GM18502 (cell line): ENCODE data around the gene ZNF343.
"Not testable (repeated sequence)": the region's sequence is repeated elsewhere in the genome, so short reads cannot be mapped to it uniquely, and the experiment has no call there.

Experiments used
- ATAC-seq: cut with Tn5 transposase; IDR thresholded peaks from one replicate; pipeline ENCODE4 v1.9.1; 2021; ENCODE audit warnings: mild to moderate bottlenecking; ENCODE audit not compliant: unreplicated experiment, poor library complexity

ZNF343 gene

DNA sequence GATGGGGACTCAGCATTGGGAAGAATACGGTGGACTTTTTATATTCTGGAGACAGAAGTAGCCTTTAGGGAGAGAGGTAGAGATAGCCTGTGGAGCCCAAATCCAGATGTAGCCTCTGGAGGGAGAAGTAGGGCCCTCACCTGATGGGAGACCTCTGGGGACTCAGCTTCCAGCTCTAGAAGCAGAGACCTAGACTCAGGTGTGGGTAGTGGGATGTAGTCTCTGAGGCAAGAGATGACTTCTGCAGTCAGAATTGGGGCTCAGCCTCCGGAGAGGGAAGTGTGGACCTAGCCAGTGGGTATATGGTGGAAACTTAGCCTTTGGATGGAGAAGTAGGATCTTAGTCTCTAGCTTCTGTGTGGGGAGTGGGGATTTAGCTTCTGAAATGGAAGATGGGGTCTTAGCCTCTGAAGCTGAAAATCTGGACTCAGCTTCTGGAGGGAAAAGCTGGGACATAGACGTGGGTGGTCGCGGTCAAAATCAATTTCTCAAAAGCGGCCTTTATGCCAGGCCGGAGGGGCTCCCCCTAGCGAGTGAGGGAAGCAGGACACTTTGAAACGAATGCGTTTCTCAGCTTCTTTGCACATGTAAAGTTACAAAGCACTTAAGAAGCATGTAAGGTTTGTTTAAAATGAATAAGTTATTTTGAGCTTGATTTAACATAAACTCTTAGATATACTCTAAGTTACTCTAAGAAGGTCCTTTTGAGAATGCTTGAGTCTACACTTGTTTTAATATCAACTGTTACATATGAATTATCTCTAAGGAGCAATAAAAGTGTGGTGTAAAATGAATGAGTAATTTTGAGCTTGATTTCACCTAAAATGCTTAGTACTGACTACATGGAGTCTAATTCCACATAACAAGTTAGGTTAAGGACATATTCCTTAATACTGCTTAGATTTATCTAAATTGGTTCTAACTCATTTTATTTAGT lies 12.9 kb upstream of the ZNF343 start:
- no peak for ATAC-seq

GRCh38 chr20:2520617-2521016 lies 11.9 kb upstream of the ZNF343 start:
- ATAC-seq = no peak

DNA sequence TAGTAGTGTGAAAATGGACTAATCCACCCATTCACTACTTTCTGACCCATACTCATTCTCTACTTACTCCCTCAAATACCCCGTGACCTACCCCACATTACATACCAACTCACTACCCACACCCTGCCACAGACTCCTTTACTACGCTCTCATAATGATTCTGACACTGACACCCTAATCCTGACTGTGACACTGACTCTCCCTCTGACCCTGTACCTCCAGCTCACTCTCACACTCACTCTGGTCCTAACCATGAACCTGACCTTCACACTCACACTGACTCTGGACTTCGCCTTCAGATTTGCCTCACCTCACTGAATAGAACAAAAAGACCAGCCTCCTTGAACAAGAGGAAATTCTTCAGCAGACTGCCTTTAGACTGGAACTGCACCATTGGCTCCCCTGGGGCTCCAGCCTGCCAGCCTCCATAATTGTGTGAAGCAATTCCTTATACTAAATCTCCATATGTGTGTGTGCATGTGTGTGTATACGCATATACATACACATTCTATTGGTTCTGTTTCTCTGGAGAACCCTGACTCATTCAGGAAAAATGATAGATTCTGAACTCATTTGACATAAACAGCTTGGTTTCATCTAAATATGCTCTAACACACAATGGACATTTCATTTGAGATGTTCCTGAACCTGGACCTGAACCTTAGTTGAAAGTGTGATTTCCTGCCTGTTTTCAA lies 10.5 kb upstream of the ZNF343 start:
- ATAC-seq = no peak

DNA sequence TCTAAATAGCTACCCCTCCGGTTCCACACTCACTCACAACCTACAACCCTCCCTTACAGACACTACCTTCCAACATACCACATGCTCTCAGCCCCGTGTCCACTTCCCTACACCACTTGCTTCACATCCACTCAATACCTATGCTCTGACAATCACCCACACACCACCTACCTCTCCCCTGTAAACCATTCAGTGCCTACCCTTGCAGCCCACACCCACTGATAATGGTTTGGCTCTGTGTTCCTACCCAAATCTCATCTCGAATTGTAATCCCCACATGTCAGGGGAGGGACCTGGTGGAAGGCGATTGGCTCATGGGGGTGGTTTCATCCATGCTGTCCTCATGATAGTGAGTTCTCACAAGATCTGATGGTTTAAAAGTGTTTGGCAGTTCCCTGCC lies 9.8 kb upstream of the ZNF343 start:
- no peak for ATAC-seq

- ATAC-seq = no peak
Measured at GRCh38 chr20:2518096-2518495, 9.4 kb upstream of the ZNF343 start.

DNA sequence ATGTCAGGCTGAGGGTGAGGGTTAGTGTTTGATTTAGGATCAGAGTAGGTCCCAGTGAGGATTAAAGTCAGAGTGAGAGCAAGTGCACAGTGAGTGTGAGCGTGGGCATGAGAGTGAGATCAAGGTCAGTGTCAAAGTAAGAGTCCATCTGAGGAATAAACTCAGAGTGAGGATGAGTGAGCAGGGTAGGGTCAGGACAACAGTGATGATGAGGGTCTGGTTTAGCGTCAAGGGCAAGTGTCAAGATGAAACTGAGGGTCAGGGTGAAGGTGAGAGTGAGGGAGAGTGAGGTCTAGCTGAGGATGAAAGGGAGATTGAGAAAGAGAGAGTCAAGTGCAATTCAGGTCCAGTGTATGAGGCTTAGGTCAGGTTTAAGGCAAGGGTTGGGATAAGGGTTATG lies 7.7 kb upstream of the ZNF343 start:
- no peak for ATAC-seq

GRCh38 chr20:2515203-2515602 lies 6.5 kb upstream of the ZNF343 start:
- no peak for ATAC-seq

- ATAC-seq = no peak
Measured at GRCh38 chr20:2509794-2510193, 1.1 kb upstream of the ZNF343 start.

GRCh38 chr20:2509468-2509781 lies 710 bp upstream of the ZNF343 start:
- no peak for ATAC-seq

DNA sequence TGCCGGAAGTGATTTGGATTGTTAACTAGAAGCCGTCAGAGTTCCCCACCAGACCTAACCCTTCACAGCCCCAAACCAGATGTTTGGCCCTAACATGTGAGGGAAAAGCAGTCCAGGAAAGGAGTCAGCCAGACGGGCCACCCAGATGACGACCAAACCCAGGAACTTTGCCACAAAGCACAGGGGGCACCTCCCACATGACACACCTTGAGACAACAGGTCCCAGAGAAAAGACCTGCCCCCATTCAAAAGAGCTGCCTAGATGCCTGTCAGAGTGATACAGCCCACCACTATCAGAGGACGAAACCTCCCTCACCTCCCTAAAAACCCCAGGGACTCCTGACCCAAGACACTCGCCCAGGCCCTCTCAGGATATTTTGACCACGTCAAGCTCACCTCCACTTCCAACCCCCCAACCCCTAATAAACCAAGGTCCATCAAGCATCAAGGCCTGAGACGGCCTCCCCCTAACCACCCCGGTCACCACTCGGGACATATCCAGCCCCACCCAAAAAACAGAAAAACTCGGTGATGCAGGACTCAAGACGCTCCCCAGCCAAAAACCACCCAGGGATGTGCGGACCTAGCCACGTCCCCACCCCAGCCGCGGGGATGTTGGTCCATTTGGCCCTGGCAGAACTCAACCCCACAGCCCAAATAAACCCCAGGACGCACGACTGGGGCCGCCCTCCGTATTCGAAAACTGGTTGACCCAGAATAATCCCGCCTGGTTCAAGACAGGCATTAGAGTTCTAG lies 662 bp downstream of the ZNF343 start:
- ATAC-seq = peak; percentile 11

- ATAC-seq = no peak
Measured at GRCh38 chr20:2507464-2507863, 1.3 kb downstream of the ZNF343 start.

GRCh38 chr20:2506426-2506825 lies 2.3 kb downstream of the ZNF343 start:
- ATAC-seq = not testable (repeated sequence)

DNA sequence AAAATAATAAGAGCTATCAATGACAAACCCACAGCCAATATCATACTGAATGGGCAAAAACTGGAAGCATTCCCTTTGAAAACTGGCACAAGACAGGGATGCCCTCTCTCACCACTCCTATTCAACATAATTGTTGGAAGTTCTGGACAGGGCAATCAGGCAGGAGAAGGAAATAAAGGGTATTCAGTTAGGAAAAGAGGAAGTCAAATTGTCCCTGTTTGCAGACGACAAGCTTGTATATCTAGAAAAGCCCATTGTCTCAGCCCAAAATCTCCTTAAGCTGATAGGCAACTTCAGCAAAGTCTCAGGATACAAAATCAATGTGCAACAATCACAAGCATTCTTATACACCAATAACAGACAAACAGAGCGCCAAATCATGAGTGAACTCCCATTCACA lies 3.9 kb downstream of the ZNF343 start:
- not testable (repeated sequence) for ATAC-seq

DNA sequence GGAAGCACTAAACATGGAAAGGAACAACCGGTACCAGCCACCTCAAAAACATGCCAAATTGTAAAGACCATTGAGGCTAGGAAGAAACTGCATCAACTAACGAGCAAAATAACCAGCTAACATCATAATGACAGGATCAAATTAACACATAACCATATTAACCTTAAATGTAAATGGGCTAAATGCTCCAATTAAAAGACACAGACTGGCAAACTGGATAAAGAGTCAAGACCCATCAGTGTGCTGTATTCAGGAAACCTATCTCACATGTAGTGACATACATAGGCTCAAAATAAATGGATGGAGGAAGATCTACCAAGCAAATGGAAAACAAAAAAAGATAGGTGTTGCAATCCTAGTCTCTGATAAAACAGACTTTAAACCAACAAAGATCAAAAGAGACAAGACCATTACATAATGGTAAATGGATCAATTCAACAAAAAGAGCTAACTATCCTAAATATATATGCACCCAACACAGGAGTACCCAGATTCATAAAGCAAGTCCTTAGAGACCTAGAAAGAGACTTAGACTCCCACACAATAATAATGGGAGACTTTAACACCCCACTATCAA lies 5.8 kb downstream of the ZNF343 start:
- not testable (repeated sequence) for ATAC-seq

- no peak for ATAC-seq
Measured at GRCh38 chr20:2485661-2486060, 23.1 kb downstream of the ZNF343 start.

DNA sequence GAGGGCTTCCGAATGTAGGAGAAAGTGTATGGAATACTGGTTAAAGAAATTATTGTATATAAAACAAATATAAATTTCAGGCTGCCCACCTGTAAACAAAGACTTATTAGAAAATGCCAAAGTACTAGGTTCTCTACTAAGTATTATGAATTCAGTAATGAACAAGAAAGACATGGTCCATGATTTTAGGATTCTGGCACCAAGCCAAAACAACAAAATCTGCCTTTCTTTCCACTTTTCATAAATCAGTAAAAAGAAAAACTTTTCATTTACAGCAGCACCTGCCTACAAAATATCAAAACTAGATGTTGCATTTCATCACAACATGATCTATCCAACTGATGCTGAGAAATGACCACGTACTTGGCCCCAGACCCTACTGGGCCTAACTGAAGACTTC lies 23.6 kb downstream of the ZNF343 start:
- ATAC-seq = no peak

GRCh38 chr20:2483504-2483903 lies 25.2 kb downstream of the ZNF343 start:
- no peak for ATAC-seq

DNA sequence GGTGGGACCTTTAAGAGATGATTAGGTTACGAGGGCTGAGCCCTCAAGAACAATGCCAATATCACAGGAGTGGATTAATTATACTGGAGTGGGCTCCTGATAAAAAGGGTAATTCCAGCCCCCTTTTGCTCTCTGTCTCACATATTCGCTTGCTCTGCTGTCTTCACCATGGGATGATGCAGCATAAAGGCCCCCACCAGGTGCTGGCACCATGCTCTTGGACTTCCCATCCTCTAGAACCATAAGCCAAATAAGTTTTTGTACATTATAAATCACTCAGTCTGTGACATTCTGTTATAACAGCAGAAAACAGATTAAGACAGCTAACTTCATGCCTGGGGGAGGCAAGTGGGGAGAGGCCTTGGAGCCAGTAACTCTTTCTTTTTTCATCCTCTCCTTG lies 28.3 kb downstream of the ZNF343 start:
- no peak for ATAC-seq

GRCh38 chr20:2476742-2477615 lies 31.7 kb downstream of the ZNF343 start:
- ATAC-seq = no peak
